Measurements from ENCODE around the gene HK2. TPM values are rescaled to one million over a fixed set of nuclear protein-coding genes. Genes with fewer than 3 reads are reported as not detected.

The HK2 gene
- total RNA-seq, 2 donors from 2014 or later, result 3.4 to 8.1 TPM

DNA sequence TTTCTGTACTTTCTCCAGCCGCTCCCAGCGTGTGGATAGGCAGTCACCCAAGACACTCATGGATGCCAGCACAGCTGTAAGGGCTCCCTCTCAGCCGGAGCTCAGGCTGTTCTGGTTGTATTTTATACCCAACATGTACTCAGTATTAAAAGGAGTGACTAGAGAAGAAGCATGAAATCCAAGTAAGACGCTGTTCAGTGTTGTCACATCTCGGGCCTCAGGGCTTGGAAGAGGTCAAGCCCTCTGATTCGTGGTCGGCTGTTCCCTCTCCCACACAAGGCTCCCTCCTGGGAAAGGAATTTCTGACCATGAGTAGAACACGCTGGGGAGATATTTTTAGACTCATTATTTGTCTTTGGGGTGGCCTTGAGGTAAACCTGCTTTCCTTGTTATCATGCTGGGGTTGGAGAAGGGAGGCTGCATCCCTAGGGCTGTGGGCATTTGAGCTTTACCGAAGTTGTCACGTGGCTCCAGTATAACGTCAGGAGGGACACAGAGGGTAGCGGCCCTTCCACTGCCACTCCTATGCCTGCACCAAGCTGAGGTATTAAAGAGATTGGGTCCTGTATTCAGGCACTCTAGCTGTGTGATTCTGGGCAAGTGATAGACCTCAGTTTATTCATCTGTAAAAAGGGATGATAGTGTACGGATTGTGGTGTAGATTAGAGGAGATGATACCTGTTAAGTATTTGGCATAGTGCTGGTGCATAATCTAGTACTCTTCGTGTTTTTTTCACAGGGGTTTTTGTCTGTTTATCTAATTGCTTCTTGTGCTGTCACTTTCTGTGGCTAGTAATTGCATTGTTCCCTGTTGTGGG lies 34.1 kb downstream of the HK2 start:
- Histone ChIP-seq H3K27me3 (no peaks in the 10 kb centered on the region), H3K36me3 (no peaks in the 10 kb centered on the region), H3K4me3 (no peak overlapping the region), H3K27ac (peak overlapping the region; percentile 57 to 67), H3K9me3 (no peaks in the 10 kb centered on the region), H3K4me1 (peaks cover 0 to 20% of the 10 kb centered on the region in 2 donors)
- TF ChIP-seq, protein P1, sequence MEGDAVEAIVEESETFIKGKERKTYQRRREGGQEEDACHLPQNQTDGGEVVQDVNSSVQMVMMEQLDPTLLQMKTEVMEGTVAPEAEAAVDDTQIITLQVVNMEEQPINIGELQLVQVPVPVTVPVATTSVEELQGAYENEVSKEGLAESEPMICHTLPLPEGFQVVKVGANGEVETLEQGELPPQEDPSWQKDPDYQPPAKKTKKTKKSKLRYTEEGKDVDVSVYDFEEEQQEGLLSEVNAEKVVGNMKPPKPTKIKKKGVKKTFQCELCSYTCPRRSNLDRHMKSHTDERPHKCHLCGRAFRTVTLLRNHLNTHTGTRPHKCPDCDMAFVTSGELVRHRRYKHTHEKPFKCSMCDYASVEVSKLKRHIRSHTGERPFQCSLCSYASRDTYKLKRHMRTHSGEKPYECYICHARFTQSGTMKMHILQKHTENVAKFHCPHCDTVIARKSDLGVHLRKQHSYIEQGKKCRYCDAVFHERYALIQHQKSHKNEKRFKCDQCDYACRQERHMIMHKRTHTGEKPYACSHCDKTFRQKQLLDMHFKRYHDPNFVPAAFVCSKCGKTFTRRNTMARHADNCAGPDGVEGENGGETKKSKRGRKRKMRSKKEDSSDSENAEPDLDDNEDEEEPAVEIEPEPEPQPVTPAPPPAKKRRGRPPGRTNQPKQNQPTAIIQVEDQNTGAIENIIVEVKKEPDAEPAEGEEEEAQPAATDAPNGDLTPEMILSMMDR (IDR thresholded peaks at IDR 0.05), result no peak
- DNase-seq (ENCODE audit: low spot score), result no peak

DNA sequence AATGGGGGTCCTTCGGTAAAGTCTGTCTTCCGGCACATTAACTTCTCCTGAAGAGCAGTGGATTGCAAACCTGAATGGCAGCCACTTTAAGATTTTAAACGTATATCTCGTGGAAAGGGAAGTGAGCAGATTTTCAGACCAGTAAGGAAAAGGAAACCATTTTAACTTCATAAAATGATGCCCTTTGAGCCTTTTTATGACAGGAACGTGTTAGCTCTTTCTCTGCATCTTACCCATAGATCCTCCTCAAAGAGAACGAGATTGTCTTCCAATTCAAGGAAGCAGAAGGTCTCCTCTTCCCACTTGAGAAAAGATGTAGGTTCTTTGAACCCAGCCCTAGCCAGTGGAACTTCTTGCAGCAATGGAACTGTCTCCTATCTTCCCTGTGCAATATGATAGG lies 35.6 kb downstream of the HK2 start:
- no peaks in the 10 kb centered on the region for H3K9me3 ChIP-seq
- no peaks in the 10 kb centered on the region for H3K27me3 ChIP-seq
- TF ChIP-seq, protein P1 (IDR thresholded peaks at IDR 0.05), result no peak
- no peak for DNase-seq (ENCODE audit: low spot score)
- H3K4me3 ChIP-seq, result no peak overlapping the region
- peaks cover 0 to 20% of the 10 kb centered on the region in 2 donors for H3K4me1 ChIP-seq
- H3K36me3 ChIP-seq, result no peaks in the 10 kb centered on the region
- no peak overlapping the region for H3K27ac ChIP-seq

DNA sequence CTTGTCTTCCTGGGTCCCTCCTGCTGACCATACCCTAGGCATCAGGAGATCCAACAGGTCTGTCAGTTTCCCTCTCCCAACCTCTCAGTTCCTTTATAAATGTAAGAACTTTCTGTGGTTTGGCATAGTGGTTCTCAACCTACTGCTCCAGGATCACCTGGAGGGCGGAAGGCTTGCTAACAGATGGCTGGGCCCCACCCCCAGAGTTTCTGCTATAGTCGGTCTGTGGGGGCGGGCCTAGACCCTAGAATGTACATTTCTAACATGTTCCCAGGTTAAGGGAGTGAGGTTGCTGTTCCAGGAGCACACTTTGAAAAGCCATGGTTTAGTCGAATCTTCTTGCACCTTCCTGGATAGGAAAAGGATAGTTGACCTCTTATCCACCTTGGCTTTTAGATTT lies 37.0 kb downstream of the HK2 start:
- Histone ChIP-seq H3K4me1 (peaks cover 0 to 11% of the 10 kb centered on the region in 2 donors), H3K9me3 (no peaks in the 10 kb centered on the region), H3K27me3 (no peaks in the 10 kb centered on the region), H3K27ac (no peak overlapping the region), H3K4me3 (no peak overlapping the region), H3K36me3 (no peaks in the 10 kb centered on the region)
- no peak for DNase-seq (ENCODE audit: low spot score)
- TF ChIP-seq, protein P1 (IDR thresholded peaks at IDR 0.05), result no peak

DNA sequence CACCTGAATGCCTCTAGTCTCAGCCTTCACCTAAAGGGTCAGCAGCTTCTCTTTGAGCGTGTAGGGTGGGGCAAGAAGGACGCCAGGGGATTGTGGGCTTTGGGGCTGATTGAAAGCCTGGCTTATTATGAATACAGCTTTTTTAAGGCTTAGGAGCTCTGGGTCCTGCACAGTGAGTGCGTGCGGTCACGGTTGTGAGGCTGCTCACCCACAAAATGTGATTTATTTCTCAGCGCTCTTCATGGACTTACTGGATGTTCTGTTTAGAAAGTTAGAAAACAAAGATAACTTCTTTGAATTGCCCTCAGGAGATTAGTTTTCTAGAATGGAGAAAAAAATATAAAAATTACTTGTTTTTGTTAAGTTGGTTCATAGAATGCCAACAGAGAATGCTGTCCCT lies 37.5 kb downstream of the HK2 start:
- Histone ChIP-seq H3K4me3 (no peak overlapping the region), H3K27me3 (no peaks in the 10 kb centered on the region), H3K4me1 (peaks cover 0 to 11% of the 10 kb centered on the region in 2 donors), H3K27ac (no peak overlapping the region), H3K36me3 (no peaks in the 10 kb centered on the region), H3K9me3 (no peaks in the 10 kb centered on the region)
- DNase-seq (ENCODE audit: low spot score), result no peak
- TF ChIP-seq, protein P1 (IDR thresholded peaks at IDR 0.05), result no peak

DNA sequence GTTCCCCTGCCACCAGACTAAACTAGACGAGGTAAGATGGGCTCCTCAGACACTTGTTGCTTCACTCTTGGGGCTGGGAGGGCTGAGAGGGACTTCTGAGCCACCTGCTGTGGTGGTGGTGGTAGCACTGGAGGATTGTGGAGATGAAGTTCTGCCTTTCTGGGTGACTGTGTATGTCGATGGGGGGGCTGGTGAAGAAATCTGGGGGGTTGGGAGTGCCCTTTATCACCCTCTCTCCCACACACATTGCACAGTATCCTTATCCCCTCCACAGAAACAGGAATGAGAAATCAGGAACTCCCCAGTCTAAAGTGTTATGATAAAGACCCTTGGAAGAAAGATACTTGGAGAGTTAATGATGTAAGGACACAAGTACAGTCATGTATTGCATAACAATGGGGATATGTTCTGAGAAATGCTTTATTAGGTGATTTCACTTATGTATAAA lies 38.5 kb downstream of the HK2 start:
- H3K4me1 ChIP-seq, result peaks cover 0 to 11% of the 10 kb centered on the region in 2 donors
- no peaks in the 10 kb centered on the region for H3K36me3 ChIP-seq
- no peaks in the 10 kb centered on the region for H3K9me3 ChIP-seq
- H3K27ac ChIP-seq, result no peak overlapping the region
- TF ChIP-seq, protein P1 (IDR thresholded peaks at IDR 0.05), result no peak
- no peaks in the 10 kb centered on the region for H3K27me3 ChIP-seq
- DNase-seq (ENCODE audit: low spot score), result no peak
- no peak overlapping the region for H3K4me3 ChIP-seq

Measured in right atrium auricular region (tissue), 2 donors.